SHP77 (cell line): Measurements from ENCODE around the gene CCSER1.
"Not testable (repeated sequence)": the region's sequence is repeated elsewhere in the genome, so short reads cannot be mapped to it uniquely, and the experiment has no call there.

ENCODE experiments used
- DNase-seq, 2 experiments: peaks; one replicate each; lab custom pipeline; 2025; lab: John Stamatoyannopoulos, UW

The CCSER1 gene

DNA sequence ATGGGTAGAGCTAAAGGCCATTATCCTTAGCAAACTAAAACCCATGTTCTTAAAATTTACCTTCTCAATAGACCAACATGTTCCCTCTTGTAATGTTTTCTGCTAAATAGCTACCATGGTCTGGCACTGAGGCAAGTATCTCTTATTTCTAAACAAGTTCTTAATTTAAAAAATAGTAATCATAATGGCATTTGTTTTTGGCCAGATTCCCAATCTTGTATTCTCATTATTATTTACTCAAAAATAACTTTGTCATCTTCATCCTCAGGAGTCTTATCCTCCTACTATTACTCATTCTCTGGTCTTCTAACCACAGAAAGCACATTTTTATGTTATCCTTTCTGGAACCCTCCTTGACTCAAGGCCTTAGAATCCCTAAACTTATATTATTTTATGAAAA, 931.2 kb downstream of the CCSER1 start:
- DNase-seq, result no peak

DNA sequence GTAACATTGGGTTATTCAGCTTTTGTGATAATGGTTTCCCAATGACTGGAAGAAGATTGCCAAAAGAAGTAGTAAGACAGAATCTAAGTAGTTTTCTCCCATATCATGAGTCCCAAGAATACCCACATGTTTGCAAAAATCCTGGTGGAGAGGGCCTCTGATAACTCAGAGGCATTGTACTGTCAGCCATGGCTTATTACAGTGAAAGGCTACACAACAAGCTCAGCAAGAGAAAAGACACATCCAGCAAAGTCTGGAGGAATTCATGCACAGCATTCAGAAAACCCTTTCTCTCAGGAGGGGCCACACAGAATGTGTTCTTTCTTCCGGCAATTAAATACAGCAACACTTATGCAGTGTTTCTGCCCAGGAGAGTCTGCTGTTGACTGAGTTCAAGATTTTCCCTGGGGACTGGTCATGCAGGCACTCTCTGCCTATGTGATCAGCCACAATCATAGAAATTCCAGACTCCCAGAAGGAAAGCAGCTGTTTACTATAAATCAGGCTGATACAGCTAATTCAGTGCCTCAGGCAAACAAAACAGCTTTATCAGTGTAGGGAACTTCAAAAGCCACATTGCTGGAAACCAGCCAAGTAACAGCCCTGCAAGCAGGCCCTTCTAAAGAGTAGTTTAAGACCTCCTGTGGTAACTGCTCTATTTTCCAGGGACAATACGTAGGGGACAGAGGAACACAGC, 937.1 kb downstream of the CCSER1 start:
- DNase-seq, result peak in 1 of 2 experiments; percentile 6

- no peak for DNase-seq
Observed at GRCh38 chr4:91065117-91065516, 937.9 kb downstream of the CCSER1 start.

DNA sequence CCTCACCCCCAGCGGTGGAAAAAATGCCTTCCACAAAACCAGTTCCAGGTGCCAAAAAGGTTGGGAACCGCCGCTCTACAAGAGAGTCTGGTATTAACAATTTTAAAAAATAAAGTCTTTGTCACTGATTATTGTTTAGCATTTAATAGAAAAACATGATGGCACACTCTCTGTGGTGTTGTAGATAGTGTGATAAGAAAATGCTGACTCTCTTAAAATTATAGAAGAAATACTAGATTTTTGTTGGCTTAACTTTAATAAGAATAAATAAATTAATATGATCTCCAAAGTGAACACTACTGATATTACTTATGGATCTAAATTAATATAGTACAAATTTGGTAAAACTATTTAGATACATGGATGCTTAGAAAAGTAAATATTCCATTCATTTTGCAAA, 943.5 kb downstream of the CCSER1 start:
- no peak for DNase-seq

GRCh38 chr4:91076147-91076546, 949.0 kb downstream of the CCSER1 start:
- DNase-seq, result no peak

DNA sequence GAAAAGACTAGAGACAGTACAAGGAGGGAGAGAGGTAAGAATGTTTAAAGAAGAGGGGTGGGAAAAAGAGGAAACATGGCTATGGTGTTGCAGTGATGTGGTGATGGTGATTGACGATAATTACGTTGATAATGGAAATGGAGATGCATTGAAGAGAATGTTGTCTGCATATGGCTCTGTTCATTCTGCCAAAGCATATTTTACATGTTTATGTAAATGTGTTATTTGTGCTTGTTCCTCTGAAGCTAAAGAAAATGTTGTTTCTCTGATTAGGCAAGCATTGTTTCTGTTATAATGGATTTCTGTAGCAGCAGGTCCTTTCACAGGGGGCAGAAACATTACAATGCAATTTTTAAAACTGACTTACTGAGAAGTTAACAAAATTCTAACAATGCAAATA, 958.8 kb downstream of the CCSER1 start:
- no peak for DNase-seq

- DNase-seq, result no peak
Observed at GRCh38 chr4:91087743-91088142, 960.5 kb downstream of the CCSER1 start.

DNA sequence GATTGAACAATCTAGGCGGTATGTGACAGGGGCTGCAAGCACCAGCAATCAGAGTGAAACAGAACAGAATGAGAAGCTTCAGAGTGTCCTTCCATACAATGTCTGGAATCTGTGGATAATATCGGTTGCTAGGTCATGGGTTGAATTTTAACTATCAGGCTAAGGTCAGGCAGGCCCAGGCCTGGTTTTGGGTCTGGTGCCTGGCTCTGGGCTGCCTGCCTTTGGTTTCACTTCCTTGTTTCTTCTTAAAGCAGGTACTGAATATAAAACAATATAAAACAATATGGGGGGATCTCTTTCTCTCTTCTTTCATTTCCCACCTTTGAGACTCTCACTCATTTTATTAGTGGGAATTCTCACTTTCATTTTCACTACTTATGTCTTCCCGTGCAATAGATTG, 962.0 kb downstream of the CCSER1 start:
- no peak for DNase-seq

GRCh38 chr4:91092398-91092980, 965.3 kb downstream of the CCSER1 start:
- no peak for DNase-seq

GRCh38 chr4:91094220-91094619, 967.0 kb downstream of the CCSER1 start:
- not testable (repeated sequence) for DNase-seq

GRCh38 chr4:91099666-91100065, 972.5 kb downstream of the CCSER1 start:
- DNase-seq, result no peak

- DNase-seq, result no peak
Observed at GRCh38 chr4:91108751-91109150, 981.6 kb downstream of the CCSER1 start.

DNA sequence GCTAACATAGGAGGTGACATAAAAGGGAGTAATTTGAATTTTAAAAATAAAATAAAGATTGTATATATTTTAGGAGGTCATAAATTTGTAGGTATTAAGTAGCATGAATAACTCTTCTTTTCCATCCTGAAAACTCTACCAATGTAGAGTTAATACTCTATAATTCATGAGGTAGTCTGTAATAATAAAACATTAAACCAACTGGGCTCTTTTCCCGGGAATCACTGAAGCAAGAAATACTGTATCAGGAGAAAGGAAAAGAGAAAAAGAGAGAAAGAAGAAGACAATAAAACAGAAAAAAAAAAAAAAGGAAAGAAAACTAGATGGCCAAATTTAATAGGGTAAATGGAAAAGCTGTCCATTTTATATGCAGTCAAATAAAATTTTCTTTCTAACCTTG, 984.4 kb downstream of the CCSER1 start:
- DNase-seq, result no peak

- DNase-seq, result no peak
Observed at GRCh38 chr4:91113130-91113706, 986.0 kb downstream of the CCSER1 start.

DNA sequence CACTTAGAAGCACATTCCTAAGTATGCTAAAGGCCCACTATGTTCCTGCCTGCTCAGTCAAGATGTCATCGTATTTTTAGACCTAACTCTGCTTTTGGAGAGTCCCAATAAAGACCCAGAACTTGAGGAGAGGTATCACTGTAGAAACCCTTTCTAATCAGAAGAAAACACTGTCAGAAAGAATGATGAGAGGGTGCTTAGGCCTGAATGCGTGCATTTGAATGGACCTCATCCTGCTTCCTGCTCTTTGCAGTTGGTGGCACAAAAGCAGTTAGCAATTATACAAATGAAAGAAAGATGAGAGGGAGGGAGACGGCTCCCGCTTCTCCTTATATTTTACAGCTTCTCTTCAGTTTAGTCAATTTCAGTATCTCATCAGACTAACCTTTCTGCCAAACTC, 987.2 kb downstream of the CCSER1 start:
- no peak for DNase-seq

DNA sequence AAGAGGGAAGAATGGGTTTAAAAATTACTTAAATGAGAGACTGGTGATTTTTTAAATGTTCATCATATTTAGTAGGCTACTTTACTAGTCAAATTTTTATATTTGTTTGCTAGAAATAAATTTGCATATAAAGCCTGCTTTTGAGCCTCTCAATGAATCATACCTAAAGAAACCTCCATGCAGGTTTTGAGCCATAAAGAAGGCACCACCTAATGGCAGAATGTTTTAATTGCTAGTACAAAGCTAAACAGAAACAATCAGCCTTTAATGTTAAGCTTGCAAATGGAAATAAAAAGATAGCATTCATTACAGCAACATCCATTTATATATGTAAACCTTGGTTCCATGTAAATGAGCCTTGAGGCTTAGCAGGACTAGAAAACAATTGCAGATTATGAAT, 989.7 kb downstream of the CCSER1 start:
- no peak for DNase-seq

- DNase-seq, result no peak
Observed at GRCh38 chr4:91118597-91118996, 991.4 kb downstream of the CCSER1 start.

DNA sequence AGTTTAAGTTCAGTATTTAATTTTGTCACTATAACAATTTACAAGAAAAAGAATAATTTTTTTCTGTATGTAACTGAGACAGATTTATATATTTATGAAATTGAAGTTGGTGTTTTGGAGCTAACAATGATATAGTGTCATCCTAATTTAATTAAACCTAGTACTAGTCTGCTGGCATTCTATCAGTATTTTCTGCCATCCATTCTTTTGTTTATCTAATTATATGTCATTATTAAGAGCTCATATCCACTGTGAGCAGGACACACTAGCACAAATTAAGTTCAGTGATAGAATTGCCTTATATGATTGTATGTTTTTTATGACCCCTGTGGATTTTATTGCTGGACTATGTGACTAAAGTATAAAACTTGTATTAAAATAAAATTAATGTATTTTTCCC, 996.5 kb downstream of the CCSER1 start:
- DNase-seq, result no peak

DNA sequence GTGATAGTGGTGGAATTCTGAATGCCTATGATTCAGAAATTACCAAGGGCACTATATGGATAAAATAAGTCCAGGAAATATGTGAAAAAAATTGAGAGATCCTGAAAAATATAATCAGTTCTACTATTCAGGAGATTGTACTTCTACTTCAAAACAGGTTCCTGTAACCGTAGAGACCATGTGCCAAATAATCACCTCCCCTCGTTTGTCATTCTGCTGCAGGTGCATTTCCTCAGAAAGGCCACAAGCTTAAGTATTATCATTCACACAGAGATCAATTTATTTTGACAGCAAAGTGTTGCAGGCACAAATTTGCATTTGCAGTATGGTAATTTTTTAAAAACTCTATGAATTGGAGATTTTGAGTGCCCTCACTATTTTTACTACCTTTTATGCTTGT, 1000.0 kb downstream of the CCSER1 start:
- DNase-seq, result no peak

DNA sequence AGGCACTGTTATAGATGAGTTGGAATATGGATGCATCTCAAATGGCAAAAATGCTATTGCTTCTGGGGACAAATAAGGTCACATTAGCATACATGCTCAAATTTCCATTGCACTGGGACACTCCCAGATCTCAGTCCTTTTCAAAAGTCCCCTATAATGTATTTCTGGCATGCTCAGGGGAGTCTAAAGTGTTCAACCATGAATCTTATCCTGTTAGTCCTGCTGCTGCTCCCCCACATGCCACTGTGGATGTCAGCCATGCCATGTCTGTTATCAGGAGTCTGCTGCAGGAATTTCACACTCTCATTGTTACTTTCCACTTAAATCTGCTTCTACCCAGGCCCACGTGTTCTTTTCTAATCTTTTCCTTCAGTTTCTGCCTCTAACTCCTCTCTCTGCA, 1000.6 kb downstream of the CCSER1 start:
- DNase-seq, result no peak

DNA sequence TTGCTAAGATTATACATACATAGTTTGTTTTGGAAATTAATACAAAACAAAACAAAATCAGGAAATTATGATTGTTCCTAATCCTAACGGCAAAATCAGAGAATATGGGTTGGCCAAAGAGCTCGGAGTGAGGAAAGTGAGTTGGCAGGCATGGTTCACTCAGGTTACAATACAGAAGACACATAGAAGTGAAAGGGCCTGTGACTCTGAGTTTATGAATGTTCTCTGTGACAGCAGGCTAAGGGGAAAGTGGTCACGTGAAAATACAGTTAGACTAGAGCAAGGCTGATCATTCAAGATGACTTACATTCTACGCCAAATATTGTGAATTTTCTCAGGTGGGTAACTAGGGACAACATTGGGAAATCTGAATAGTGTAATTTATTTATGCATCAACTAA, 1001.3 kb downstream of the CCSER1 start:
- no peak for DNase-seq

DNA sequence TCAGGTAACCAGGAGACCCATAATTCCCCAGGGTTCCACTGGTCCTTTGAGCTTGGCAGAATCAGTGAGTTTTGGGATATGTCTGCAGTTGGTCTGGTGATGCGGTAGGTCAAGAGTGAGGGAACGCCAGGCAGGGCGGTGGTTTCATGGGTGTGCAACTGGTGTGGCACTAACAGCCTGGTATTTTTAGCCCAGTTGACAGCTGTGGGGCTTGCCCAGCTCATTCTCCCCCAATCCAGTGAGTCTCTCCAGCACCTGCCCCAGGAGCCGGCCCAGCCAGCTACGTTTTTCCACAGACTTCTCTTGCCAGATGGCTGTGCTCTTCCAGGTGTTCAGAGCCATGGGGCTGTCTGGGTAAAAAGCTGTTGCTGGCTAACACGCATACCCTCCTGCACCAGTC, 1019.9 kb downstream of the CCSER1 start:
- DNase-seq, result peak; percentile 27 to 37

GRCh38 chr4:91154041-91154440, 1026.8 kb downstream of the CCSER1 start:
- DNase-seq, result not testable (repeated sequence)
